Right ventricle myocardium superior (tissue), 1 donor: ENCODE measurements around the gene SVOPL. TPM values are rescaled to one million over a fixed set of nuclear protein-coding genes. Genes with fewer than 3 reads are reported as not detected.
"Not testable (repeated sequence)": the region's sequence is repeated elsewhere in the genome, so short reads cannot be mapped to it uniquely, and the experiment has no call there.

Experiments
- ATAC-seq: fragments of 200-7000 bp; cut with Tn5 transposase; one replicate; pipeline ENCODE4 v1.9.1; 2020; ENCODE audit warnings: mild to moderate bottlenecking; ENCODE audit not compliant: poor library complexity
- DNase-seq: peaks from one replicate; pipeline ENCODE4 v3.0.0-alpha.2; 2020
- intact Hi-C: fragments of 100-400 bp; cut with DNase I; formaldehyde crosslinking; loops from one replicate; pipeline ENCODE4 v1.11.2; 2022
- total RNA-seq: library from RNA; stranded (reverse); fragmentation: NEBNext Ultra II Directional; extraction: Animal tissue kit (Norgen Biotek cat#: 25700); gene quantifications from one replicate; pipeline ENCODE4 v1.2.1, GENCODE V29; 2021
- donor health status: DM: no; HTN: yes; CAD: no; lungs with severe emphysema.

The SVOPL gene
- total RNA-seq, 1 donor from 2014 or later, result not detected

DNA sequence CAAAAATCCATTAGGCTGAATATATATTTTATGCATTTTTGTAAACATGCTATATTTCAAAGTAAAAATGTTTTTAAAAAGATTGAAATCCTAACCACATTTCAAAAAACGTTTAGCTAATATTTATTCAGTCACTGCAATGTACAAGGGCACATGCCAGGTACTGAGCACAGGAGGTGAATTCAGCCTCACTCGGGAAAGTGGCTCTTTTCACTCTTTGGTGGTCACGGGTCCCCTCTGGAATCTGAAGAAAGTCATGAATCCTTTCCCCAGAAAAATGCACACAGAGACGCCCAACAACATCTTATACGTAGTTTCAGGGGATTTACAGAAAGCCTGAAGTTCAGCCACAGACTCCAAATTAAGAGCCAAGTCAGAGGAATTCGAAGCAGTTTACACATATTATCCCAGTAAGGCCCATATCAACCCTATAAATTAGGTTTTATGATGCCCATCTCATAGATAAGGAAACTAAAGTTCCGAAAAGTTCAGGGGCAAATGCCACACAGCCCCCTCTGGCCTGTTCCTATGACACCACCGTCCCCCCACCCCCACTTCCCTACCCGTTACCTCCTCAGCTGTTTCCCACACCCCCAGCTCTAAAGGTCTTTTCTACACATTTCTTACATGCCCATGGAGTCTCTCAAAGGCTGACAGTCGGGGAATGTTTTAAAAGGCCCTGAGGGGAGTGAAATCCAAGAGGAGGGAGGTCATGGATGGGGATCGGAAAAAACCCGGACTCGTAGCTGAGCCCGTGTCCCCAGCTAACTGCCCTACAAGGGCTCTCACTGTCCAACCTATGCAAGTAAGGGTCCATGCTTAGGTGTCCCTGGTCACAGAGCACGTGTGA lies 9.6 kb upstream of the SVOPL start:
- no peak for DNase-seq
- intact Hi-C loops, result no loop called here
- no peak for ATAC-seq

DNA sequence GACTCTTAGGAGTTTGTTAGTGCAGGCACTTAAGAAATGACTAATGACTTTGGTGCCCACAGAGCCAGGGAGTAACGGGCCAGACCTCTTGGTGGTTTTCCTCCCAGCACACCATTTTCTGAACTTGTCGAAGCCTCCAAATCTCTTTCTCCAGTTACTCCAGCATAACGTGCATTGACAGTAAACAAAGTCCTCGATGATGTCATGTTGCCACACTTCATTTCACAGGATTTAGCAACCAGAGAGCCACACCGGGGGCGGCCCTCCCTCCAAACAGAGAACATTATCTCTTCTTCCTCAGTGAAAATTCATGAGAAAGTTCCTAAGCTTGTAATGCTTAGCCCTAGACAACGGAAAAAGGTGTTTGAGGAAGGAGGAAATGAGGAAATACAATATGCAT lies 4.0 kb upstream of the SVOPL start:
- DNase-seq (no peak), ATAC-seq (no peak)
- intact Hi-C loops, result no loop called here

DNA sequence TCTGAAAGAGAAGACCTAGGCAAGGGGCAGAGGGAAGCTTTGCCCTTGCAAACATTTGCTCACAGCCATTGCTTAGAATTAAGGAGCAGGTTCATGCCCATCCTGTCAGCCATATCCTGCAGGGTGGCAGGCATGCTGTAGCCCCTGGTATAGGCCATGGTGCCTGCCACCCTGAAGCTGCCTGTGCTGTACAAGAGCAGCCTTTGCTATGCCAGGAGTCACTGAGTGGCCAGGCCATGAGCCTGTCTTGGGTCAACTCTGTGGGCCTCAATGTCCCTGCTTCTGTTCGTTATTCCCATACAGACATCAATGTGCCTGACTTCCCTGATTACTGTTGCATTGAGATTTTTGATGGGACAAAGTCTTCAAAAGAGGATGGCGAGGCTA lies 368 bp upstream of the SVOPL start:
- intact Hi-C loops, result no loop called here
- ATAC-seq, result no peak

DNA sequence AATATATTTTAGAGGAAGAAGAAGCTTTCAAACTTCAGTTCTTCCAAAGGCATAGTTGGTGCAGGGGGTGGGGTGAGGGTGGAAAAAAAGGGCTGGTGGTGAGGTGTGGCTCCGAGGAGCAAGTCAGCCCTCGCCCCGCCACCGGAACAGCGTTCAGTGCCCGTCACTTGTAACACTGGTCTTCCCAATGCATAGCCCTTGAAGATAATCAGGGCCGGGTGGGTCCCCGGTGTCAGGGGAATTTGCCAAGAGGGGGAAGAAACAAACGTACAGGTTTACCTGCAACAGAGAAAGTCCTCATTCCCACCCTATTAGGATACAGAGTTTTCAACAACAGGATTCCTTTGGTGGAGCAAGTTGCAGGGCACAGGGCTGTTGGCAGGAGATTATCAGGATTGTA lies 1.5 kb downstream of the SVOPL start:
- intact Hi-C loops, result no loop called here
- DNase-seq, result no peak
- ATAC-seq, result no peak

More for the DNA sequence above, 368 bp upstream of the SVOPL start:
- DNase-seq, result no peak

DNA sequence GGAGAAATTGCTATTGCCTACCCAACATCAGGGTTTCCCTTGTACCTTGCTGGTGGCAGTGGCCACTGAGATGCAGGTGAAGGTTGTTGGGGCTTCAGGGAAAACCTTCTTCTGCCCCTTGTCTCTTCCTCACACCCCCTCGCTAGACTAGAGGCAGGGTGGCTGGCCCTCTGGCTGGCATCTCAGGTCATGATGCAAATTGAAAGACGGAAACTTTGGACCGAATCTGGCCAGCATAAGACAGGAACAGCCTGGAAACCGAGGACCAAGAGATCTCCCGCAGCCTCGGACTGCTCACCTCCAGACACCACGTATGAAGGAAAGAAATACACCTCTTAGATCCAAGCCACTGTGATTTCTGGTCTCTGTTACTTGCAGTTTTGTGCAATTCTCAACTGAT lies 2.9 kb downstream of the SVOPL start:
- intact Hi-C loops, result no loop called here
- ATAC-seq (no peak), DNase-seq (no peak)

DNA sequence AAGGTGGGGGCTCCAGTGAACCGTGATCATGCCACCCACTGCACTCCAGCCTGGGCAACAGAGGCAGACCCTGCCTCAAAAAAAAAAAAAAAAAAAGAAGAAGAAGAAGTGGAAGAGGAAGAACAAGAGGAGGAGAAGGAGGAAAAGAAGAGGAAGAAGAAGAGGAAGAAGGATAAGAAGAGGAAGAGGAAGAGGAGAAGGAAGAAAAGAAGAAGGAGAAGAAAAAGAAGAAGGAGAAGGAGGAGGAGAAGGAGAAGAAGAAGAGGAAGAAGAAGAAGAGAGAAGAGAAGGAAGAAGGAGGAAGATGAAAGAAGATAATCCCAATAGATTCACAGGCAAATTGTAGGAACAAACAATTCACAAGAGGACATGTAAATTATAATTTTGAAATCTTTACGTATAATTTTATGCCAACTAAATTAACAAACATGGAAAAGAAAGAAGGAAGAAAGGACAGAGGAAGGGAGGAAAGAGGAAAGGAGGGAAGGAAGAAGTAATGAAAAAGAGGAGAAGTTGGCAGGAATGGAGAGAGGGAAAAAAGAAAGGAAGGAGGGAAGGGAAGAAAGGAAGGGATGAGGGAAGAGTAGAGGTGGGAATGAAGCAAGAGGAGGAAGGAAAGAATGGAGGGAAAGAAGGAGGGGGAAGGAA lies 3.5 kb downstream of the SVOPL start:
- intact Hi-C loops, result no loop called here
- DNase-seq (no peak), ATAC-seq (no peak)

DNA sequence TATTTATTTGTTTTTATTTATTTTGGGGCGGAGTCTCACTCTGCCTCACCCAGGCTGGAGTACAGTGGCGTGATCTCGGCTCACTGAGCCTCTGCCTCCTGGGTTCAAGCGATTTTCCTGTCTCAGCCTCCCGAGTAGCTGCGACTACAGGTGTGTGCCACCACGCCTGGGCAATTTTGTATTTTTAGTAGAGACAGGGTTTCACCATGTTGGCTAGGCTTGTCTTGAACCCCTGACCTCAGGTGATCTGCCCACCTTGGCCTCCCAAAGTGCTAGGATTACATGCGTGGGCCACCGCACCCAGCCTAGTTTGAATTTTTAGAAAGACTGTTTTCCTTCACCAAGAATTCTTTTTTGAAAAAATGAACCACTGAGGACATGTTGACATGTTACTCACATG lies 5.4 kb downstream of the SVOPL start:
- DNase-seq, ATAC-seq, intact Hi-C loops: not testable (repeated sequence)

DNA sequence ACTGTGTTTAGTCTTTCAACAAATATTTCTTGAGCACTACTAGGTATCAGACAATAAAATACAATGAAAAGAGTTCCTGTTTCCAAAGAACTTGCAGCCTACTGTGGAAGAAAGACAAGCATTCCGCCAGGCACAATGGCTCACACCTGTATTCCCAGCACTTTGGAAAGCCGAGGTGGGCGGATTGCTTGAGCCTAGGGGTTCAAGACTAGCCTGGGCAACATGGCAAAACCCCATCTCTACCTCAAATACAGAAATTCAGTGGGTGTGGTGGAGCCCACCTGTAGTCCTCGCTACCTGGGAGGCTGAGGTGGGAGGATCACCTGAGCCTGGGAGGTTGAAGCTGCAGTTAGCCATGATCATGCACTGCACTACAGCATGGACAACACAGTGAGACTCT lies 6.1 kb downstream of the SVOPL start:
- no peak for ATAC-seq
- DNase-seq, result no peak
- intact Hi-C loops, result no loop called here

DNA sequence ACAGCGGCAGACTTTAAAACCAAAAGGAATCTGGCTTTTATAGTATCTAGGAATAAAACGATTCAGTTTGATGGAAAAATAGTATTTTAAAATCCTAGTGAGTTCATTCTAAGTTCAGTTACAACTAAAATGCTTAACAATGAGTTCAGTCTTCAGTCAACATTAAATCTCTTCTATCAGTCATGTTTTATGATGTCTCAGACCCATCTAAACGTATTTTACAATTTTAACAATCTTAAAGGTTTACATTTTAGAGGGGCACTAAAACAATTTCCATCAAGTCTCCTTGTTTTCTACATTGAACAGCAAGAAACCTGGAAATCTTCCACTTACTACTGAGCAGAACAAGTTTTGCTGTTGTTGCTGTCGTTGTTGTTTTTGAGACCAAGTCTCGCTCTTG lies 10.0 kb downstream of the SVOPL start:
- intact Hi-C loops, result no loop called here
- no peak for ATAC-seq
- DNase-seq, result no peak

DNA sequence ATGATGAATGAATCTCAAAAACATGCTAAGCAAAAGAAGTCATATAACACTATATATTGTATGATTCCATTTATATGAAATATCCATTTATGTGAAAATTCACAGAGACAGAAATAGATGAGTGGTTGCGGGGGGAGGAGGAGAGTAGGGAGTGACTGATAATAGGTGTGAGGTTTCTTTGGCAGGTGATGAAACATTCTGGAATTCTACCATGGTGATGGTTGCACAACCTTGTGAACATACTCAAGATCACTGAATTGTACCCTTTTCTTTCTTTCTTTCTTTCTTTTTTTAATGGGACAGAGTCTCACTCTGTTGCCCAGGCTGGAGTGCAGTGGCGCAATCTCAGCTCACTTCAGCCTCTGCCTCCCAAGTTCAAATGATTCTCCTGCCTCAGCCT lies 10.7 kb downstream of the SVOPL start:
- intact Hi-C loops, result no loop called here
- DNase-seq (no peak), ATAC-seq (no peak)

DNA sequence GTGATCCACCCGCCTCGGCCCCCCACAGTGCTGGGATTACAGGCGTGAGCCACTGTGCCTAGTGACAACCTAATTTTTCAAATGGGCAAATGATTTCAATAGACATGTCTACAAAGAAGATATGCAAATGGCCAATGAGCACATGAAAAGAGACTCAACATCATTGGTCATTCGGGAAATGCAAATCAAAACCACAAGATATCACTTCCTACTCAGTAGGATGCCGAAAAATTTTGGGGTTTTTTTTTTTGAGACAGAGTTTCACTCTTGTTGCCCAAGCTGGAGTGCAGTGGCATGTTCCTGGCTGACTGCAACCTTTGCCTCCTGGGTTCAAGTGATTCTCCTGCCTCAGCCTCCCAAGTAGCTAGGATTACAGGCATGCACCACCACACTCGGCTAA lies 13.1 kb downstream of the SVOPL start:
- intact Hi-C loops, DNase-seq, ATAC-seq: not testable (repeated sequence)

DNA sequence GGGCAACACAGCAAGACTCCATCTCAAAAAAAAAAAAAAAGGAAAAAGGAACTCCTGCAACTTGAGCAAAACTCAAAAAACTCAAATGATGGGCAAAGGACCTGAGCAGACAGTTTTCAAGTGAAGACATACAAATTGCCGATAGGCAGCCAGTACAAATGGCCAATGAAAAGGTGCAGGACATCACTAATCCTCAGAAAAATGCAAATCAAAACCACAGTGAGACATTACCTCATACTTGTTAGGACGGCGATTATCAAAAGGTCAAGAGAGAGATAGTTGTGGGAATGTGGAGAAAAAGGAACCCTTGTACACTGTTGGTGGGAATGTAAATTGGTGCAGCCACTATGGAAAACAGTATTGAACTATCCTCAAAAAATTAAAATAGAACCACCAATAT lies 16.8 kb downstream of the SVOPL start:
- ATAC-seq (no peak), DNase-seq (no peak)
- intact Hi-C loops, result no loop called here

DNA sequence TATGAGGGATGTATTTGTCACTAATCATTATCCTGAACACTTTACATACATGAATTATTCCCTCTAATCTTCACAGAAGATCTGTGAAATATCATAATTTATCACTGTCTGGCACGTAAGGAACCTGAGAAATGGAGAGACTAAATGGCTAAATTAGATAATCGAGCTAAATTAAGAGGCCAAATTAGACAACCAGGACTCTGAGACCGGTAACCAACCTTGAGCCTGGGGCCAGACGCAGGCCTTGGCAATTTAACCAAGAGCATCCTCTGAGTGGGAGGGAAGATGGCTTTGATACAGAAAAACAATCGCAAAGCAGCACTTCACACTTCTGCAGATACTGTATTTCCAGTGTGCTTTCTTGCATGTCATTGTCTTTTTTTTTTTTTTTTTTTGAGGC lies 21.4 kb downstream of the SVOPL start:
- intact Hi-C loops, result no loop called here
- ATAC-seq, result no peak
- no peak for DNase-seq

DNA sequence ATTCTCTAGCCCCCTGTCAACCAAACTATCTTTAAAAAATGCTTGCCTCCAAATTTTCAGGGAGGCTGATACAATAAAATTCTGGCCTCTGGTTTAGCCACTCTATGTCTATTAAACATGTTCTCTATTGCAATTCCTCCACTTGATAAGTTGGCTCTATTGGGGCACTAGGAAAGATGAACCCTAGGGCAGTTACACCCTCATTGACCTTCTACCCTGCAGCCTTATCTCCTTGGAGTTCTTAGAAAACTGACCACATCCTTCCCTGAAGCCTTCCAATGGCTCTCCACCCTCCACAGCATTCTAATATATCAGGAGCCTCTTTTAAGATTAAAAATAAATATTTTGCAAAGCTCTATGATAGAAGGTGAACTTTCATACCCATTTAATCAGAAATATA lies 30.6 kb downstream of the SVOPL start:
- DNase-seq, result no peak
- intact Hi-C loops, result no loop called here
- ATAC-seq, result no peak

DNA sequence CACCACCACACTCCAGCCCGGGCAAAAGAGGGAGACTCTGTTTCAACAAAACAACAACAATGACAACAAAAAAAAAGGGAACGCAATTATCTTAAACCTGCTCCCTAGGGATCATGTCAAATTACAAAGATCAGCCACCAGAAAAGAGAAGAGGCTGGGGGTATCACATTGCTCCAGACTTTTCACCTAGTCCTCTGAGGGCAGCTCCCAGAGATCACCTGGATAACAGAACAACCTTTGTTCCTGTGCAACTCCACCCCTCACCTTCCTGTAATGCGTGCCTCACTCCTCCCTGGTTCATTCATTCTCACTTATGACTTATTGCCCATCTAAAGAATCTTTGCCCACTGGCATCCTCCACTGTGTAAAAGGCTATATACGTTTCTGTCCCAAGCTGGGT lies 31.8 kb downstream of the SVOPL start:
- intact Hi-C loops, result no loop called here
- no peak for DNase-seq
- ATAC-seq, result no peak

DNA sequence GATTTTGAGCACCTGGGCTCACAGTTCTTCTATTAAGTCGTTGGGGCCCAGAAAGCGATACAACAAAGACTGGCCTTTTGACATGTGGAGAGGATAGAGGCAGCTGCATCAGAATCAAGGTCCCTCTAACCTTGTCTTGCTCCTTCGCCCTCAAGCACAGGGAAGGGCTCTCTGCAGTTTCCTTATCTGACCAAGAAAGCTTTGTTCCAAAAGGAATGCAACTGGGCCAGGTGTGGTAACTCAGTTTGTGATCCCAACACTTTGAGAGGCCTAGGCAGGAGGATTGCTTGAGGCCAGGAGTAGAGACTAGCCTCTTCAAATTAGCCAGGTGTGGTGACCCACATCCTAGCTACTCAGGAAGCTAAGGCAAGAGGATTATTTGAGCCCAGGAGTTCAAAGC lies 32.2 kb downstream of the SVOPL start:
- ATAC-seq, result no peak
- intact Hi-C loops, result no loop called here
- DNase-seq, result no peak

DNA sequence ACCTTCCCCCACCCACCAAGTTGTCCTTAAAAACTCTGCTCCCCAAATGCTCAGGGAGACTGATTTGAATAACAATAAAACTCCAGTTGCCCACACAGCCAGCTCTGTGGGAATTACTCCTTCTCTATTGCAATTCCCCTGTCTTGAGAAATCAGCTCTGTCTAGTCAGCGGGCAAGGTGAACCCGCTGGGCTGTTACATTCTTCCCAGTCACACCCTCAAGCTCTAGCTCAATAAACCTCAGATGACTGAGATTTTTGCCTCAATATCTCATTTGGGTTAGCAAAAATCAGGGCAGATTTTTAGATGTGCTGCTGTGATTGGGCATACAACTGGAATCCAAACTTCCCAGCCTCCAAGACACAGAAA lies 32.9 kb downstream of the SVOPL start:
- DNase-seq (no peak), ATAC-seq (no peak)
- intact Hi-C loops, result no loop called here

DNA sequence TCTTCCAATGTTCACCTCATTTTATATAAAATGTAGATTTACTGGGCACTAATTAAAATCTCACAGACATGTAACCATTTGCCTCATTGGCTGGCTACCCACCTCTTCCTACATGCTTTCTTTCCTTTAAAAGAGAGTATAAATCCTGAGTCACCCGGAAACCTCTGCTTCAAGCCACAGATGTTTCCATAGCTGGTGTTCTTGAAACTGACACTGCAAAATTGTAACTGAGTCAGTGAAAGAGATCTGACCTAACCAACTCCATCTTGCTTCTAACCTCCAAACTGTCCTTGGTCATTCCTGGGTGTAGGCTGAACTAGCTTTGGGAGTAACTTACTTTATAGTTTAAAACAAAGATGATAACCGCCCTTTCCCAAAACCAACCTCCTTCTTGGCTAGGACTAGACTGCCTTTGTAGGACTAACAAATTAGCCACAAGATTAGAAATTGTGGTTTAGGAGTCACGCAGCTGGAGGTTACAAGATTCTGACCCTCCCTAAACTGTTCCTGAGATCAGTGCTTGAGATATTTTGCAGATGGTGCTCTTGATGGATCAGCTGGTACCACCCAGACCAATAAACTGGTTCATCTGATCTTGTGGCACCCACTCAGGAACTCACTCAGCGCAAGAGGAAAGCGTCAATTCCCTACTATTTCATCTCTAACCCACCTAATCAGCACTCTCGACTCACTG lies 33.5 kb downstream of the SVOPL start:
- ATAC-seq (no peak), DNase-seq (no peak)
- intact Hi-C loops, result no loop called here

DNA sequence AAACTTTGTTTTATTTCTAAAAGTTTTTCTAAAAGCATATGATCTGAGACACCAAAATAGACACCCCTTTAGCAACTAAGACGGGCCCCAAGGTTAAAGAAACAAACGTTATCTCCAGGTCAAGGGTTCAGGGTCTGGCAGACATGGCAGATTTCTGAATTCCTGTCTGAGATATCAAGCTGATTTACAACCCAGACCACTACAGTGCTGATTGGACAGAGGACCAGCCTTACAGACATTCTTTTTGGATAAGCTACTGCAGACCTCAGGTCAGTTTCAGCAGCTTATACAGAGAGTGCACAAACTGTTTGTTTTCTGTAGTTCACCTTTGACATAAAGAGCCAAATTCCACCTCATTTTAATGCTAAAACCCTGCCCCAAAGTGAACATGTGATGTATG lies 34.8 kb downstream of the SVOPL start:
- ATAC-seq (no peak), DNase-seq (no peak)
- intact Hi-C loops, result no loop called here

DNA sequence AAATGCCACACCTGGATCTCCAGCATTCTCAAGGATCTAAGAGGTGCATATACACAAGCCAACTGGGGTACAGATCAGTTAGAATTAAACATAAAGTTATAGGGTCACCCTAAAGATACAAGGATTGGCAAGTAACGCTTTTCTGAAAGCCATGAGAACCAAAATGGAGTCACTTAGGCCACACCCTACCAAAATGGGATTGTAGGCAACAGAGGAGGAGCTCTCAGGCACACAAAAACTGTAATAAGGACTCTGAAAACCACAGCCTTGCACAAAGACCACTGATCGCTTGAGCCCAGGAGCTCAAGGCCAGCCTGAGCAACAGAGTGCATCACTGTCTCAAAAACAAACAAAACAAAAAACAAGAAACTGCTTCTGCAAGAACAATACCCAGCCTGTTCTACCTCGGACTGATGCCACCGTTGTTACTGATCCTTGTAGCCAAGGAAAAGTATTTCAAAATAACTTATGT lies 35.5 kb downstream of the SVOPL start:
- no peak for DNase-seq
- ATAC-seq, result no peak

More for the DNA sequence above, 35.5 kb downstream of the SVOPL start:
- intact Hi-C loops, result no loop called here
